GM18861 (cell line): Measurements from ENCODE around the gene TIGD6.

Experiments
- ATAC-seq: cut with Tn5 transposase; IDR thresholded peaks from one replicate; pipeline ENCODE4 v1.9.1; 2021; ENCODE audit not compliant: unreplicated experiment

Gene TIGD6

DNA sequence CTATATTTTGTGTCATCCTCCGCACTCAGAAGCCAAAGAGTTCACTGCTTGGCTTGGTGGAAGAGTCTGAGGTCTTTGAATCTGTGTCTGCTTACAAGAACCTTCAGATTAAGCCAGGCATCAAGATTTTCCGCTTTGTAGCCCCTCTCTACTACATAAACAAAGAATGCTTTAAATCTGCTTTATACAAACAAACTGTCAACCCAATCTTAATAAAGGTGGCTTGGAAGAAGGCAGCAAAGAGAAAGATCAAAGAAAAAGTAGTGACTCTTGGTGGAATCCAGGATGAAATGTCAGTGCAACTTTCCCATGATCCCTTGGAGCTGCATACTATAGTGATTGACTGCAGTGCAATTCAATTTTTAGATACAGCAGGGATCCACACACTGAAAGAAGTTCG is 19.2 kb downstream of the TIGD6 start:
- no peak for ATAC-seq

- ATAC-seq = no peak
These were observed 20.6 kb downstream of the TIGD6 start for GRCh38 chr5:149979896-149980295.

- ATAC-seq = no peak
These were observed 25.0 kb downstream of the TIGD6 start for GRCh38 chr5:149975409-149975808.

GRCh38 chr5:149969181-149969930 is 31.1 kb downstream of the TIGD6 start:
- ATAC-seq = no peak

GRCh38 chr5:149966946-149967345 is 33.5 kb downstream of the TIGD6 start:
- no peak for ATAC-seq

GRCh38 chr5:149963729-149964128 is 36.7 kb downstream of the TIGD6 start:
- no peak for ATAC-seq

DNA sequence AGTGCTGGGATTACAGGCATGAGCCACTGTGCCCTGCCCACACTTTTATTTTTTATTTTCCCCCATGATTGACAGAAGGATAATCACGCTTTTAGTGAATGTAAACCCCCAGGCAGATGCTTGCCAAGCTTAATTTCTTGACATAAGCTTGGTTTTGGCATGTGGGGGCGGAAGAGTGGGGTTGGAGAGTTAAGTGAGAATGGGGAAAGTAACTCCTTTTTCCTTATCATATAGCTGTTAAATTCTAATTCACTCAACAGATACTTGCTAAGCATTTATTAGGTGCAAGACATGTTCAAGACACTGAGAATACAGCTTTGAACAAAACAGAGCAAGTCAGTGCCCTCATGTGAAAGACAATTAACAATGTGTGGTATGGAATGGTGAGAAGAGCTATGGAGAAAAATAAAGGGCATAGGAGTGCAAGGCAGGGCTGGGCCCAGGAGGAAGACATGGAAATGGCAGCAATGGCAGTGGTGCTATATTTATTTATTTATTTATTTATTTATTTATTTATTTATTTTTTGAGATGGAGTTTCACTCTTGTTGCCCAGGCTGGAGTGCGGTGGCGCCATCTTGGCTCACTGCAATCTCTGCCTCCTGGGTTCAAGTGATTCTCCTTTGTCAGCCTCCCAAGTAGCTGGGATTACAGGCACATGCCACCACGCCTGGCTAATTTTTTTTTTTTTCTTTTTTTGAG is 37.7 kb downstream of the TIGD6 start:
- ATAC-seq = no peak

- ATAC-seq = no peak
These were observed 38.5 kb downstream of the TIGD6 start for GRCh38 chr5:149961957-149962409.

GRCh38 chr5:149961186-149961685 is 39.2 kb downstream of the TIGD6 start:
- ATAC-seq = no peak

DNA sequence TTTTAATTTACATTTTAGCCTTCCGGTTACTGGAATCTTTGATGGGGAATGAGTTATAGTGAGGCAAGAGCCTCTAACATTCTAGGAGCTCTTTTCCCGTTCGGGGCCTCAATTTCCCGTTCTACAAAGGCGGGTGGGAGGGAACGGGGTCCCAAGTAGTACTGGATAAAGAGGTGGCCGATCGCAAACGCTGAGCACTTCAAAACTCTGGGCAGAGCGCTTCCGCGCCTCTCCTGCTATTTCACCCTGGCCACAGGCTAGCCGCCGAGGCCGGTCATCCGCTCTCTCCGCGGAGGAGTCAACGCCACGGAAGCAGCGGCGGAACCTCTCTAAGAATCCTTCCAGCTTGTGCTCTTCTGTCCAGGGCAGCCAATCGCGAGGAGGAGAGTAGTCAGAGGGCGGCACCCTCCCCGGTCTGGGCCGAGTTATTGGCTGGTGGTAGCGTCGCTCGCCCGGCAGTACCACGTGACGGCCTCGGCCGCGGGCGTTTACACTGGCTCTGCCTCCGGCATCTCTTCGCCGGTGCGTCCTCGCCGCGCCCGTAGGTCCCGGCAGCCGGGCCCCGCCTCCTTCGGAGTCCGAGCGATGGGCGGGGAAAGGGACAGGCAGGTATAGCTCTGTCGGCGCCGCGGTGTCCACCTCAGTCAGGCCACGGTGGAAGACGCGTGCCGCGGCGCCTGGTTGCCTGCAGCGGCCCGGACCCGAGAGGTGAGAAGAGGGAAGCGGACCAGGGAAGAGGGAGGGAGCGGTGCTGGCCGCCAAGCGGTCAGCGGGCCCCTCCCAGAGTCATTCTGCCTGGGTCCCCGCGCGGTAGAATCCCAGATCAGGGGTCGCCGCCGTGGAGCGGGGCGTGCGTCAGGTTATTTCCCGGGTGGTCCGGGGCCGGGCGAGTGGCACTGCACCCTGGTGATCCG is 39.9 kb downstream of the TIGD6 start, which contains the start of gene SLC26A2:
Gene SLC26A2, plus strand, starts transcription at position 487 of the 914 bp plus-strand sequence. CDS start 16,895 bp downstream, outside the sequence.
- ATAC-seq = peak; percentile 92

- ATAC-seq = peak; percentile 23
These were observed 40.8 kb downstream of the TIGD6 start for GRCh38 chr5:149959406-149960236.

DNA sequence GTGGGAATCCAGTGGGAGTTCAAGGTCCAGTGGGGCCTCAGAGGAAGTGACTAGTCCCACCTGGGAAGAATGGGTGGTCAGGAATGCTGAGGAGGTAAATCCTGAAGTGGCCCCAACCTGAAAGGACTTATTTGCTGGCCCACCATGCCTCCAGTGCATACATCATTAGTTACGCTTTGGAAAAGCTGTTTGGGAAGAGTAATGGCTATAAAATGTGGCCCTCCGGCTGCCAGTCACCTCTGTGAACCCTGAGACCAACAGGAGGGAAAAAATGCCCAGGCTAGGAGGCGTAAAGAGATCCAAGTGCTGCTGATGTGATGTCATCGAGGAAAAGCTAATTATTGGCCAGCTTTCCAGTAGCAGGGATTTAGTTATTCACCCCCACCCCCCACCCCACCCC is 42.6 kb downstream of the TIGD6 start:
- ATAC-seq = no peak

DNA sequence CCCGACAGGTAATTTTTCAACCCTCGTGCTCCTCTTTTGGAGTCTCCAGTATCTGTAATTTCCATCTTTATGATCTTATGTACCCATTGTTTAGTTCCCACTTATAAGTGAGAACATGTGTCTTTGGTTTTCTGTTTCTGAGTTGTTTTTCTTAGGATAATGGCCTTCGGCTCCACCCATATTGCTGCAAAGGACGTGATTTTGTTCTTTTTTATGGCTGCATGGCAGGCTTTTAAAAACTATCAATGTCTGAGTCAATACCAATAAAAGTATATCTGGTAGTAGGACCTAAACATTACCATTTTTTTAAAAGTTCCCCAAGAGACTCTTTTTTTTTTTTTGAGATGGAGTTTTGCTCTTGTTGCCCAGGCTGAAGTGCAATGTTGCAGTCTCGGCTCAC is 43.8 kb downstream of the TIGD6 start:
- ATAC-seq = no peak

DNA sequence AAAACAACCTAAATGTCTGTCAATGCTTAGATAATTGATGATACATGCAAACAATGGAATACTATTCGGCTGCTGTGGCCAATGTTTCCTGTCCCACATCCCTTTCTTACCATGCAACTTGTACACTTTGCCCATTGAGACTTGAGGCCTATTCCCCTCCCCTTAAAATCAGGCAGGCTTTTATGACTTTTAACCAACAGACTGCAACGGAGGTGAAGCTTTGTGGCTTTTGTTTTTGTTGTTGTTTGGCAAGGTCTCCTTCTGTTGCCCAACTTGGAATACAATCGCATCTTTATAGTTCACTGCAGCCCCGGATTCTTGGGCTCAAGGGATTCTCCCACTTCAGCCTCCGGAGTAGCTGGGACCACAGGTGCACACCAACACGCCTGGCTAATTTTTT is 45.7 kb downstream of the TIGD6 start:
- no peak for ATAC-seq

GRCh38 chr5:149953436-149954121 is 46.9 kb downstream of the TIGD6 start:
- ATAC-seq = no peak

- ATAC-seq = no peak
These were observed 49.2 kb downstream of the TIGD6 start for GRCh38 chr5:149951138-149951749.

DNA sequence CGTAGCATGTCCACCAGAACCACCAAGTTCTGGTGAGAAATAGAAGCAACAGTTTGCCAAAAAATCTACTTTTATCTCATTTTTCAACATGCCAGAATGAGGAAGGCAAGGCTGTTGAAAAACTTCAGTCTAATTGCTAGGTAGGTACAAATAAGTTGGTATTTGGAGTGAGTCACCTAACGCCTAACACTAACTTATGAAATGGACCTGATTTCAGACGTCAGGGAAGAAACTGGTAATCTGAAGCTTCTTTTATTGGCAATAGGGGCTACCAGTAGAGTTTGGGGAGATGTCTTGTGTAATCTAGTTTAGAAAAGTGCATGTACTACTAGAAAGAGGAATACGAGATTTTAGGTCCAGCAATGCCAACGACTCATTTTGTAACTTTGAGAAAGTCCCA is 51.5 kb downstream of the TIGD6 start:
- ATAC-seq = no peak

DNA sequence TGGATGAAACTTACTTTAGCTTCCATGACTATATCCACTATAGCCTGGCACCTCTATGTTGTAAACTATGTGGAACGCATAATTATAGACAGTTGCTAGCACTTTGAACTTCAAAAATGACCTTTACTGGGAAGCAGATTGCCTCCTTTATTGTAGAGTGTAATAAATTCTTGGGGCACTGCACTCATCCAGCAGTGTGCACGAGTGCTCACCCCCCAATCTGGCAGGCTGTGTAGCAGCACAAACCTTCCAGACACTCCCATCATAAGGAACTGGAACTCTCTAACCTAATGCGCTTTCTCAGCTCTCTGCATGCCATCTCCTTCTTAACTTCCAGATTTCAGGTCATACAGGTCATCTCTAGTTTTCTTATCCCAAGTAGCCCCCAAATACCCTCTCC is 54.3 kb downstream of the TIGD6 start:
- no peak for ATAC-seq

GRCh38 chr5:149944666-149945065 is 55.8 kb downstream of the TIGD6 start, which contains the start of gene PDE6A:
Gene PDE6A, minus strand, starts transcription at chr5:149944793. Its CDS starts 120 bp downstream, at chr5:149944673.
- ATAC-seq = no peak
